Measurements from ENCODE around the gene NDUFS1.
"Not testable (repeated sequence)": the region's sequence is repeated elsewhere in the genome, so short reads cannot be mapped to it uniquely, and the experiment has no call there.

NDUFS1 gene

DNA sequence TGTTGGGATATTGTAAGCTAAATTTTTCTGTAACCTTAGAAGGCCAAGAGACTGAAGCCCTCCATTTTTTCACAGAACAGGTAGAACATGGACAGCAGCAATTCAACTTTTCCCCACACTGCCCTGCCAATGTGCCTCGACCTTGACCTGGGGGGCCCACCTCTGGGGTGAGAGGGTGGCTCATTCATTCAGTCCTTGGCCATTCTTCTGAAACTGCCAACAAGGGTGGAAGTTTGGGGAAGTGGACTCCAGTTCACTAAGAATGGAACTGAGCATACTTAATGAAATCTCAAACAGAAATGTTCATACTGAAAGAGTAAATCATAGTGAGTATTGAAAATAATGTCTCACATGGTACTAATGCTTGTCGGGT lies 1.5 kb upstream of the NDUFS1 start:
- DNase-seq, result peak; percentile 43

DNA sequence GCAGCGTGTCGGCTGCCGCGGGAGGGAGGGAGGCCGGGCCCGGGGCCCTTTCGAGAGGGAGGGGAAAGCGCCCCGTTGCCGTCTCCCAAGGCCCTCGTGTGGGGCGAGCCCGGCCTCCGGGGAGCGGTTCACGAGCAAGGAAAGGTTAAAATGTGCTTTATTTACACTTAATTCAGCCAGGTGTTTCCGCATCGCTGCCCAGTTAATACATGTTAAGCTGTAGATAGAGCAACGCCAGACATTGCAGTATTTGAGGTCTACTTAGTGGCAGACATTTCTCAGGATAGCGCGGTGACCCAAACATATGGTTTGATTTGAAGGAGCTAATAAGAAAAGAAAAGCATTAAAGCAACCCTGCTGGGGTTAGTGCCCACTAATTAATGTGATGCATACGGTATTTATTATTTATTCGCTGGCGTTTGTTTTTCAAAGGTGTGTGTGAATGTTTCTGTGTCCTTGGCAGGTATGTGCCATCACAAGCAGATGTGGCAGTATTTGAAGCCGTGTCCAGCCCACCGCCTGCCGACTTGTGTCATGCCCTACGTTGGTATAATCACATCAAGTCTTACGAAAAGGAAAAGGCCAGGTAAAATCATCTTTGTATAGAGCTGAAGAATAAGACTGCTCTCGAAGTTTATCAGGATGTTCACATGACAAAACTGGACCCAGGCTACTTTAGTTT lies 1.0 kb upstream of the NDUFS1 start:
- DNase-seq, result no peak

DNA sequence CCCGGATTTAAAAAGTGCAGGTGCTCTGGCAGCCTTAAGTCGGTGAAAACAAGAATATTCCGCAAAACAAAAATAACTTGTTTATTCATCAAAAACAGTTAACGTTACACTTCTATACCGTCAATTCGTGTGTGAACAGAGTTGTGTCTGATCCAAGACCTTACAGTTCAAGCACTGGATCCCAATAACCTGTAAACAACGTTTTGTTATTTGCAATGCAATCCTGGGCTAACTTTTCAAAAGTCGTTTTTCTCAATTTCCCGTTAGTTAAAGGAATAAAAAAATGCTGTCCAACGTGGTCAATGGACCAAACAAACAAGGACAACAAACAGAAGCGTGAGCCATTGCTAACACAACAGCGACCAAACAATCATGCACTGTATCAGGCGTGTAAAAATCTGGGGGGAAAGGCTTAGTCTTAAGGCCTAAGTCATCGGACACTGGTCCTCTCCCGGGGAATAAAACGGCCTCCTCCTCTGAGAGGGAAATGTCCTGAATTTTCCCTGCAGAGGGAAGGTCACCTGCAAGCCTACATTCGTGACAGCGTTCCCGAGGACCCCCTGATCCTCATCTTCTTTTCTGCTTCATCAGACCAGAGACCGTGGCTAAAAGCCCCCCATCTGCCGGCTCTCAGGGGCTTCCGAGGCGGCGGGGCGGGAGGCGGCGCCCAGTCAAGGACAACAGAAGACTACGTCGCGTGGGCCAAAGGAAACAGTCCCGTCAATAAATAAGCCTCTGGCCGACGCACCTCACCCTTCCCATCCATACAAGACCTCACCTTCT lies 490 bp downstream of the NDUFS1 start:
- DNase-seq, result no peak

DNA sequence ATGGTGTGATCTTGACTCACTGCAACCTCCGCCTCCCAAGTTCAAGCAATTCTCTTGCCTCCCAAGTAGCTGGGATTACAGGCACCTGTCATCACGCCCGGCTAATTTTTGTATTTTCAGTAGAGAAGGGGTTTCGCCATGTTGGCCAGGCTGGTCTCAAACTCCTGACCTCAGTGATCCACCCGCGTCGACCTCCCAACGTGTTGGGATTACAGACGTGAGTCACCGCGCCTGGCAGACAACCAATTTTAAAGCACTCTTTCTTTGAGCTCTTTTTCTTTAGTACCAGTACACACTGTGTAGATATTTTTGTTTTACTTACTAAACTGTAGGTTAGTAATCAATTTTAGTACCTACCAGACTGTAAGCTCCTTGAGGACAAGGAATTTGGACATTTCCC lies 2.2 kb downstream of the NDUFS1 start:
- not testable (repeated sequence) for DNase-seq

DNA sequence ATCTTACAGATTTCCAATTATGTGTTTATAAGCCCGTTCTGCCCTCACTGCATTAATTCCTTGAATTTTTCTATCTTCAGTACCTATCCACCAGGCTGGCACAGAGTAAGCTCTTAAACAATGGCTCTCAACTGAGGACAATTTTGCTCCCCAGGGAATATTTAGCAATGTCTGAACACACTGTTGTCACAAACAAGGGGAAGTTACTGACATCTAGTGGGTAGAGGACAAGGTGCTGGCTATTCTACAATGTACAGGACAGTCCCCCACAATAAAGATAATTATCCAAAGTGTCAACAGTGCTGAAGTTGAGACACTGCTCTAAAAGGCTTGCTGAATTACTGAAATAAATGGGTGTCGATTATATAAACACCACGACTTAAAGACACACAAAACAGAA lies 5.0 kb downstream of the NDUFS1 start:
- DNase-seq, result no peak

DNA sequence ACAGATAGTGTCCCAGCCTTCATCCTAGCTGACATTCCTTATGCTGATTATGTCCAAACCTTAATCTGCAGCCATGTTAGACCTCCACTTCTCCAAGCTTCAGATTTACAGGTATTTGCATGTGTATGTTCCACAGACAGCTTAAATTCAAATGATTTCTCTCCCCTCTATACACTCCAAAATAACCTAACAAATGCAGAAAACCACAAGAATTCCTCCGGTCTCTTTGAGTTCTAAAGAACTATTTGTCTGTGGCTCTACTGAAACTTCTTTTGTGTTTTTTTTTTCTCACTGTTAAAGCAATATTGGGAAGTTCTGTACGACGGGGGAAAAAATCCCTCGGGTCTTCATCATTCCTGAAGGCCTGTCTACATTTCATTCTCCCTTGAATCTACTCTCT lies 8.6 kb downstream of the NDUFS1 start:
- DNase-seq, result no peak

DNA sequence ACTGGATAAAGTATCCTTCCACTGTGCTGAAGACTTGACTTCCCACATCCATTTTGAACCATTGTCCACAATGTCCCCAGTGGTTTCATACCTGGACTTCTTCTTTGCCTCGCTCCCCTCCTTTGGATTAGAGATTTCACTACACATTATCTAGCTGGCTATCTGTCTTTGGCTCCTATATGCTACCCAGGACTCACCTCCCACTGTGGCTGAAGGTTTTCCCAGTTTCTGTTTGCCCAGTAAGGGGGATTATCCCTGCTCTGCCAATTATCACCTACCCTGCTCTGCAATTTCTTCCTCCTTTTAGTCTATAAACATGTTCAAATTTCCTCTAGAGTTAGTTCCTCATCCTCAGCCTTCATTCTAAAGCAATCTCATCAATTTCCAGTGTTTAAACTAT lies 9.1 kb downstream of the NDUFS1 start:
- no peak for DNase-seq

DNA sequence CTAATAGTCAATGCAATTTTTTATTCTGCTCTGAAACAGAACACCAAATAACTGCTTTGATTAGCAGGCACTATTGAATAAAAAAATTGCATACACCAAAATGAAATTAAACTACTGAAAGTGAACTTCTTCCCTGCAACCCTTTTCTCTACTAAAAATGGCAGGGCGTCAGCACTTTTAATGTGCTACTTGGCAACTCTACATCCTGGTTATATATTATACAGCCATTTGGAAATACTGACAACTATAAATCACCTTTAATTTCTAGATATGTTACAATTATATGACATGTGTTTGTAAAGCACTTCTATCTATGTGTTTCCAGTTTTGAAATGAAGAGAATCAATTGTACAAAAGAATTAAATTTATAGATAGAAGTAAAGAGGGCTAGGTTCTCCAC lies 9.9 kb downstream of the NDUFS1 start:
- DNase-seq, result no peak

DNA sequence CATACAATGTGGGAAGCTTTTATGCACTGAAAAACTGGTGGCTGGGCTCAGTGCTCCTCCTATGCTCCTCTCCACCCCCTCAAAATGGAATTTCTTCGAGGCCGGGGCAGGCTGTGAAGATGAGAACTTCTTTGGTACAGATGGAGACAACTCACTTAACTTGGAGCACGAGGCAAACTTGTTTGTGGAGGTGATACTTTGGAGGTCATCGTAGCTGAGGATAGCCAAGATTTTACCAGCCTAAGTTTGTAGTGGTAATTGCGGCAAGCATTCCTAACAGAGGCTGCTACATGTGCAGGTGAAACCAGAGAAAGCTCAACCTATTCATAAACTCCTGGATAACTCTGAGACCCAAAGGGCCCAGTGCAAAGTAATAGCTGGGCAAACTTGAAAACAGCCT lies 13.6 kb downstream of the NDUFS1 start:
- DNase-seq, result no peak

DNA sequence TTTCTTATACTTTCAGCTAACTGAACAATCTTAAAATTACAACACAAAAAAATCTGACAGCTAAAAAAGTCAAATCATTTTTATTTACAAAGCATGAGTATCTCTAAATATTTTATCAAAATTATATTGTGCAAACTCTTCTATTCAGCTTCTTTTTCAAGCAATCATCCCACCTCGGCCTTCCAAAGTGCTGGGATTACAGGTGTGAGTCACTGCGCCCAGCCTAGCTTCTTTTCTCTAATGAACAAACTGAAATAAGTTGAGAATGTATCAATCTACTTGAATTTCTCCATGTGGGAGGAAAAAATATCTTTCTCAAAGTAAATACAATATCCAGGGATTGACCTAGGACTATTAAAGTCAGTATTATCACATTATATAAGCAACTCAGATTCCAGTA lies 14.9 kb downstream of the NDUFS1 start:
- DNase-seq, result no peak

DNA sequence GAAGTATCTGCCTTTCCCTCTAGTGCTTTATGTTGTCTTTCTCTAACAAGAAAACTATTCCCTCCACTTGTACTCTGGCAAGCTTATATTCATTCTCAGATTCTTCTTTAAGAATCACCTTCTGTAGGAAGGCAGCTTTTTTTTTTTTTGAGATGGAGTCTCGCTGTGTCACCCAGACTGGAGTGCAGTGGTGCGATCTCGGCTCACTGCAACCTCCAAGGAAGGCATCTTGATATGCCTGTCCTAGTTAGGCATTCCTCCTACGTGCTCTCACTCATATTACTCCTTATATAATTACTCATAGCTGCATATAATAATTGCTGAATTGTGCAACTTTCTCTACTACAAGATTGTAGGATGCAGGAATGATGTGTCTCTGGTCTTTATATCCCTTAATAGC lies 15.8 kb downstream of the NDUFS1 start:
- no peak for DNase-seq

DNA sequence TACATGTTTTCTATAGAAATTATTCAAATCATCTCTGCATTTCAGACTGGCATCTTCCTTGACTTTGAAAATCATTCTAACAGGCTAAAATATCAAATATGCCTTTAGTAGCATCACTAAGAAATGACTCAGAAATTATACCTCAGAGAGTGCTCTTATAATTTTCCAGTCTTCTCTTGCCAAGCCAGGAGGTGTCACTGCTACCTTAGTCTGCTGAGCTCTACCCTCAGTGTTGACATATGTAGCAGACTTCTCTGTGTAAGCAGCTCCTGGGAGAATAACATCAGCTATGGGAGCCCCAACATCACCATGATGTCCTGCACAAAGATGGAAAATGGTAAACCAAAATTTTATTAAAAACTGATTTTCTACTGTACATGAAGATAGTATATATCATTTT lies 31.6 kb downstream of the NDUFS1 start:
- DNase-seq, result no peak

DNA sequence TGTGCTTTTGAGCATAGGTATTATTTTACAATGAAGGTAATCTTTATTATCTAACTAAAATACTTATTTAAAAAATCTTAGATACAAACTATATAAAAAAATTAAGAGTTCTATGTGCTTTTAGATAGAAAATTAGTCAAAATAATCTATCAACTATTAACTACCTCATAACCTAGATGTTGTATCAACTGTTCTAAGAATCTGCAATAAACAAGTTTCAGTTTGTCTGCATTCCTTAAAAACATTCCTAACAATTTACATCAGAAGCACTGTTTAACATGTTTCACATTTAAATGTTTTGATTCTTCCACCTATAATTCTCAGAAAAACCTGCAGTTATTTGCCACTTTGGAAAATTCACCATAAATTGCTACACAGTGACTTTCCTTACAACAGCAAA lies 33.3 kb downstream of the NDUFS1 start:
- no peak for DNase-seq

DNA sequence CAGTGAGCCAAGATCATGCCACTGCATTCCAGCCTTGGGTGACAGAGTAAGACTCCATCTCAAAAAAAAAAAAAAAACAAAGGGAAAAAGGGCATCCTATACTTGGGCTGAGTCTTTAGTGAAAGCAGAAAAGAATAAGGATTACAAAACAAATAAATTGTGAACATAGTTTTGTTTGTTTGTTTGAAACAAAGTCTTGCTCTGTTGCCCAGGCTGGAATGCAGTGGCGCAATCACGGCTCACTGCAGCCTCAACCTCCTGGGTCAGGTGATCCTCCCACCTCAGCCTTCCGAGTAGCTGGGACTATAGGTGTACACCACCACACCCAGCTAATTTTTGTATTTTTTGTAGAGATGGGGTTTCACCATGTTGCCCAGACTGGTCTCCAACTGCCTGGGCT lies 36.7 kb downstream of the NDUFS1 start:
- not testable (repeated sequence) for DNase-seq

DNA sequence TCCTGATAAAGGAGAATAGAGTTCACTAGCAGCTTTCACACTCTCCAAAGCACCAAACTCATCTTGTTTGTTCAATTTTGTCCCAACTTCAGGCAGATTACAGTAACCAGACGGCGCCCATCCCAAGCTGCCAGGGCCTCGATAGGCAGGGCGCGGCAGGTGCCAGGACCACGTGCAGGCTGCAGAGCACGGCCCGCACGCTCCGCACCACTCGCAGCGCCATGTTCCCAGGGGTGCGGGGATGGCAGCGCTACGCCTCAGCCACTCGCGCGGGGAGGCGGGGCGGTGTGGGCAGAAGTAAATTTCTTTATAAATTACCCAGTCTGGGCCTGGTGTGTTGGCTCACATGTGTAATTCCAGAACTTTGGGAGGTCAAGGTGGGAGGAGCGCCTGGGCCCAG lies 43.0 kb downstream of the NDUFS1 start:
- DNase-seq, result no peak

DNA sequence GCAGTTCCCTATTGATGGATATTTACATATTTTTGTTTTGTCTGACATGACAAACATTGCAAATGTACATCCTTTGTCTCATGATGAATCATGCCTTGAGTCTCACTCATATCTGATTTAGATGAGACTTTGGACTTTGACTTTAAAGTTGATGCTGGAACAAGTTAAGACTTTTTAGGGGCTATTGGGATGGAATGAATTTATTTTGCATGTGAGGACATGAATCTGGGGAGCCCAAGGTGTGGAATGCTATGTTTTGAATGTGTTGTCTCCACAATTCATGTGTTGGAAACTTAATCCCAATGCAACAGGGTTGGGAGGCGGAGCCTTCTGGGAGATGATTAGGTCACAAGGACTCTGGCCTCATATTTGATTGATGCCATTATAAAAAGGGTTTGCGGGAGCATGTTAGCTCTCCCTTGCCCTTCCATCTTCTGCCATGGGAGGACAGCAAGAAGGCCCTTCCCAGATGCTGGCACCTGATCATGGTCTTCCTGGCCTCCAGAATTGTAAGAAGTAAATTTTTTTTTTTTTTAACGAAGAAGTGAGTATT lies 44.1 kb downstream of the NDUFS1 start:
- no peak for DNase-seq

DNA sequence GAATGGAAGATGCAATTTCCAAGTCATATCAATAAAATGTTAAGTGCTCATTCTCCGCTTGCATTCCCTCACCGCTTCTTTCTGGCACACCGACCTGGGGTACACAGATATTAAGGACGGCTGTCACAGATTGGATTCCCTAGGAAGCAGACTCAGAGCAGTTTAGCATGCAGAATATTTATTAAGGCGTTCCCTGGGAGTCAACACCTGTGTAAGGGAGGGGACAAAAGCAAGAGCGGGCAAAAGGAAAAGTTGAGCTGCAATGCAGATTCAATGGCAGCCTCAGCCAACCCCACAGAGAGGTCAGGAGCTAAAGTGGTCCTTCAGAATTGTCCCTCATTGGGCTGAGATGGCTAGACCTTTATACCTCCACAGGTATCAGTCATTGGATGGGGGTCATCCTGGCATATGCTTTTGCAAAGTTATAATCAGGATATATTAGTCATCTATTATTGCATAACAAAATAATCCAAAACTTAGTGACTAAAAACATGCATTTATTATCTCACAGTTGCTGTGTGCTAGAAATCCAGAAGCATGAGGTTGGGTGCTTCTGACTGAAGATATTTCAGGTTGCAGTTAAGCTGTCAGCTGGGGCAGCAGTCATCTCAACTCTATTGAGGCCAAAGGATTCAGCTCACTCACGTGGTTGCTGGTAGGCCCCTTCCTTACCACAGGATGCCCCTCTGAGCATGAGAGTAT lies 46.2 kb downstream of the NDUFS1 start:
- DNase-seq, result no peak

DNA sequence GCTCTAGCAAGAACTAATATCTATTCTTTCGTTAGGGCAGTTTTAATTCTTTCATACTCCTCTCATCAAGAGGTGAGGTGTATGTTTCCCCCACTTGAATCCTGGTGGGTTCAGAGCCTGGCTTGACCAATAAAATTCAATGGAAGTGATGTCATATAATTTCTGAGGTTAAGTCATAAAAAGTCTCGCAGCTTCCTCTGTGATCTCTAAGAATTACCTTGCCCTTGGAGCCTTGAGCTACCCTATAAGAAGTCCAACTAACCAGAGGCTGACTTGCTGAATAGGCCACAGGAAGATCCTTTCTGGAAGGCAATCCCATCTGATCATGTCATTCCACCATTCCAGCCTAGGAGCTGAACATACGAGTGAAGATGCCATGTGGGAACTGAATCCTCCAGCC lies 47.1 kb downstream of the NDUFS1 start:
- DNase-seq, result no peak

DNA sequence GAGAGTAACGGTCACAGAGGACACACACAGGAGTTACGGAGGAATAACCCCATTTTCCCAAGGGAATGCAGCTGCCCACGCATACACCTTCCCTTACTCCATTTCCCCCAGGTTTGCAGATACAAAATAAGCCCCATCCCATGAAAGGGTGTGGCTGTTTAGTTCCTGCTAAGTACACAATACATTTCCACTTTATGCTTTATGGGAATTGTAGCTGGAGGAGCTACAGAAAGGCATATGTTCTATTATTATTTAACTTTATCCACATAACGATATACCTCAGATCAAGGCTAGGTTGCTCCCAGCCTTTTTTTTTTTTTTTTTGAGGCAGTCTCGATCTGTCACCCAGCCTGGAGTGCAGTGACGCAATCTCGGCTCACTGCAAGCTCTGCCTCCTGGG lies 50.5 kb downstream of the NDUFS1 start:
- no peak for DNase-seq

DNA sequence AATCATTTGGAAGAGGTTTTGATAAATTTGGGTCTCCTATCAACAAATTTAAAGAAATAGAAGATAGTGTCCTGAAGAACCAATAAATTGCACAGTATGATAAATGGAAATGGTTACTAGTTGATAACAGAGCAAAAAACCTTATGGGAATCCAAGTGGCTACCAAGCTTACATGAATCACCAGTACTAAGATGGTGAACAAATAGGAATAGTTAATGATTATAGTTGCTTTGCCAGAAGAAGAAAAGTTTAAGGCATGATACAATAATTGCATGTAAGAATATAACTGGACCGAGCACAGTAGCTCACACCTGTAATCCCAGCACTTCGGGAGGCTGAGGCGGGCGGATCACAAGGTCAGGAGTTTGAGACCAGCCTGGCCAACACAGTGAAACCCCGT lies 53.7 kb downstream of the NDUFS1 start:
- DNase-seq, result no peak

DNA sequence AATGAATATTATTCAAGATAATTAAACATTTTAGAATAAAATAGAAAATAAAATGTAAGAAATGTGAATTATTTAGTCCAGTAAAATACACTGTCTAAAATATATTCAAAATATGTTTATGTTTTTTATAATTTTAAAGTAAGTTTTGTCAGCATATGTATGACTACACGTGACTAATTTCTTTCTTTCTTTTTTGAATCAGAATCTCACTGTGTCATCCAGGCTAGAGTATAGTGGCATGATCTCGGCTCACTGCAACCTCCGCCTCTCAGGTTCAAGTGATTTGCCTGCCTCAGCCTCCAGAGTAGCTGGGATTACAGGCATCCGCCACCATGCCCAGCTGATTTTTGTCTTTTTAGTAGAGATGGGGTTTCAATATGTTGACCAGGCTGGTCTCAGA lies 54.2 kb downstream of the NDUFS1 start:
- no peak for DNase-seq

DNA sequence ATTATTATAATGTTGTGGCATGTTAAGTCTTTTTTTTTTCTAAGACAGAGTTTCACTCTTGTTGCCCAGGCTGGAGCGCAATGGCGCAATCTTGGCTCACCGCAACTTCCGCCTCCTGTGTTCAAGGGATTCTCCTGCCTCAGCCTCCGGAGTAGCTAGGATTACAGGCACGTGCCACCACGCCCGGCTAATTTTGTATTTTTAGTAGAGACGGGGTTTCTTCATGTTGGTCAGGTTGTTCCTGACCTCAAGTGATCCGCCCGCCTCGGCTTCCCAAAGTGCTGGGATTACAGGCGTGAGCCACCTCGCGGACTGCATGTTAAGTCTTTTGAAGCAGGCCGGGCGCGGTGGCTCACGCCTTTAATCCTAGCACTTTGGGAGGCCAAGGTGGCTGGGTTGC lies 60.4 kb downstream of the NDUFS1 start:
- DNase-seq, result not testable (repeated sequence)

DNA sequence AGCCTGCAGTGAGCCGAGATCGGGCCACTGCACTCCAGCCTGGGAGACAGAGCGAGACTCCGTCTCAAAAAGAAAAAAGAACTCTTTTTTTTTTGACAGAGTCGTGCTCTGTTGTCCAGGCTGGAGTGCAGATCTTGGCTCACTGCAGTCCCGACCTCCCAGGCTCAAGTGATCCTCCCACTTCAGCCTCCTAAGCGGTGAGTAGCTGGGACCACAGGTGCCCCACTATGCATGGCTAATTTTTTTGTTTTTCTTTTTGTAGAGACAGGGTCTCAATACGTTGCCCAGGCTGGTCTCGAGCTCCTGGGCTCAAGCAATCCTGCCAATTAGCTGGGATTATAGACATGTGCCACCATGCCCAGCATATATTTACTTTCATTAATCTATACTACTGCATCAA lies 60.8 kb downstream of the NDUFS1 start:
- no peak for DNase-seq

DNA sequence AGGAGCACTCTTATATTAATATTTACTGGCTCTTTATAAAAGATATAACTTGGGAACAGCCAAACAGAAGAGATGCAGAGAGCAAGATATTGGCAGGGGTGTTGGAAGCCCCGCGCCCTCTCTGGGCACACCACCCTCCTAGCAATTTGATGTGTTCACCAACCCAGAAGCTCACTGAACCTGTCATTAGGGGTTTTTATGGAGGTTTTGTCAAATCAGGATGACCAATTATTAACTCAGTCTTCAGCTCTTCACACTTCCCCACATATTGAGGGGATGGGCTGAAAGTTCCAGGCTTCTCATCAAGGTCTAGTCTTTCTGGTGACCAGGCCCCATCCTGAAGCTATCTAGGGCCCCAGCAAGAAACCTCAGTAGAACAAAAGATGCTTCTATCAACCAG lies 62.4 kb downstream of the NDUFS1 start:
- DNase-seq, result no peak
